Adrenal gland (tissue), 5 donors: ENCODE measurements around the gene ABCA13.

Experiments
- POLR2A ChIP-seq, 2 donors: fragments of 450-650 bp; IDR thresholded peaks; one replicate each; pipeline ENCODE4 v1.6.1; 2017; ENCODE audit warnings: antibody characterized with exemption in 2 of 2, mild to moderate bottlenecking in 2 of 2, moderate library complexity in 1 of 2
- TF ChIP-seq, protein P1 (sequence below), 6 experiments: fragments of 450-650 bp in 4 of 6; fragments of 200-600 bp in 2 of 6; sonication (generic) in 1 of 6; IDR thresholded peaks; 1 replicate in 5 of 6; 2 replicates in 1 of 6; pipeline versions ENCODE4 v1.5.1 to v1.8.0; 2016 to 2021; ENCODE audit warnings: antibody characterized with exemption in 6 of 6, mild to moderate bottlenecking in 2 of 6, moderate library complexity in 1 of 6
- donor health status: DM: no; HTN: no; CAD: no.

DNA sequence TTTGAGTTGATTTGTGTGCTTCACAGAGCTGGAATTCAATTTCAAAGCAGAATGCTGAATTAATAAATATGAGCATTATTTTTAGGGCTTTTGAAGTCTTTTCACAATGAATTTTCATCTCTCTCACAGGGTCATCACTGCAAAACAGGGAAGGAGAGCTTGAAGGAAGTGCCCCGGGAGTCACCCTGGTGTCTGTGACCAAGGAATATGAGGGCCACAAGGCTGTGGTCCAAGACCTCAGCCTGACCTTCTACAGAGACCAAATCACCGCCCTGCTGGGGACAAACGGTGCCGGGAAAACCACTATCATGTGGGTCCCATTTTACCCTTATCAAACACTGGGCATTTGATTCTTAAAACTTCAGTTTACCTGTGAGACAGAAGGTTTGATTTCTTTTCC is 217.7 kb downstream of the ABCA13 start:
- TF ChIP-seq, protein P1, sequence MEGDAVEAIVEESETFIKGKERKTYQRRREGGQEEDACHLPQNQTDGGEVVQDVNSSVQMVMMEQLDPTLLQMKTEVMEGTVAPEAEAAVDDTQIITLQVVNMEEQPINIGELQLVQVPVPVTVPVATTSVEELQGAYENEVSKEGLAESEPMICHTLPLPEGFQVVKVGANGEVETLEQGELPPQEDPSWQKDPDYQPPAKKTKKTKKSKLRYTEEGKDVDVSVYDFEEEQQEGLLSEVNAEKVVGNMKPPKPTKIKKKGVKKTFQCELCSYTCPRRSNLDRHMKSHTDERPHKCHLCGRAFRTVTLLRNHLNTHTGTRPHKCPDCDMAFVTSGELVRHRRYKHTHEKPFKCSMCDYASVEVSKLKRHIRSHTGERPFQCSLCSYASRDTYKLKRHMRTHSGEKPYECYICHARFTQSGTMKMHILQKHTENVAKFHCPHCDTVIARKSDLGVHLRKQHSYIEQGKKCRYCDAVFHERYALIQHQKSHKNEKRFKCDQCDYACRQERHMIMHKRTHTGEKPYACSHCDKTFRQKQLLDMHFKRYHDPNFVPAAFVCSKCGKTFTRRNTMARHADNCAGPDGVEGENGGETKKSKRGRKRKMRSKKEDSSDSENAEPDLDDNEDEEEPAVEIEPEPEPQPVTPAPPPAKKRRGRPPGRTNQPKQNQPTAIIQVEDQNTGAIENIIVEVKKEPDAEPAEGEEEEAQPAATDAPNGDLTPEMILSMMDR (IDR thresholded peaks at IDR 0.05), result no peak
- TF ChIP-seq POLR2A (IDR thresholded peaks at IDR 0.05), result no peak
